C4-2B (cell line): Measurements from ENCODE around the gene TPRX1.

Experiments used
- CTCF ChIP-seq: fragments of 450-650 bp; conservative IDR thresholded peaks from 2 replicates; pipeline ENCODE4 v1.5.1; 2017; ENCODE audit warnings: mild to moderate bottlenecking
- ZFX ChIP-seq: fragments of 450-650 bp; IDR thresholded peaks from 2 replicates; pipeline ENCODE4 v1.6.1; 2017

- TF ChIP-seq CTCF = no peak
- TF ChIP-seq ZFX = no peak
Measured at GRCh38 chr19:47826800-47827199, 22.4 kb upstream of the TPRX1 start.
